Gastroesophageal sphincter (tissue), 4 donors: ENCODE data around the gene SLC23A2. TPM values are rescaled to one million over a fixed set of nuclear protein-coding genes. Genes with fewer than 3 reads are reported as not detected.
"Not testable (repeated sequence)": the region's sequence is repeated elsewhere in the genome, so short reads cannot be mapped to it uniquely, and the experiment has no call there.

Source experiments
- ATAC-seq: fragments of 150-250 bp; one replicate; pipeline ENCODE4 v1.9.1; 2016; ENCODE audit warnings: mild to moderate bottlenecking, moderate library complexity
- H3K27ac ChIP-seq, 4 donors: fragments of 200-600 bp; sonication (generic) in 3 of 4; 1 replicate in 3 of 4; 2 replicates in 1 of 4; pipeline ENCODE4 v1.5.1; 2016 to 2019
- H3K27me3 ChIP-seq: fragments of 200-600 bp; sonication (generic); one replicate; pipeline ENCODE4 v1.5.1; 2019
- H3K36me3 ChIP-seq, 2 donors: fragments of 200-600 bp; sonication (generic); one replicate each; pipeline ENCODE4 v1.5.1; 2019; ENCODE audit warnings: control low read depth in 1 of 2
- H3K4me1 ChIP-seq, 3 donors: fragments of 200-600 bp; sonication (generic); 1 replicate in 2 of 3; 2 replicates in 1 of 3; pipeline ENCODE4 v1.5.1; 2016 to 2019; ENCODE audit warnings: control low read depth in 2 of 3
- H3K4me3 ChIP-seq, 2 donors: fragments of 200-600 bp; sonication (generic); one replicate each; pipeline ENCODE4 v1.5.1; 2019; ENCODE audit warnings: mild to moderate bottlenecking in 1 of 2, moderate library complexity in 1 of 2
- H3K9me3 ChIP-seq, 3 donors: fragments of 200-600 bp; sonication (generic); one replicate each; pipeline ENCODE4 v1.5.1; 2017 to 2019; ENCODE audit warnings: control low read depth in 2 of 3
- CTCF ChIP-seq, 4 experiments: fragments of 200-600 bp in 2 of 4; fragments of 450-650 bp in 2 of 4; sonication (generic) in 1 of 4; IDR thresholded peaks; one replicate each; pipeline ENCODE4 v1.5.1; 2017 to 2019; ENCODE audit warnings: antibody characterized with exemption in 4 of 4, mild to moderate bottlenecking in 2 of 4, moderate library complexity in 2 of 4
- EP300 ChIP-seq: sonication (generic); formaldehyde crosslinking; IDR thresholded peaks from one replicate; pipeline ENCODE4 v1.6.1; 2017; ENCODE audit warnings: antibody characterized with exemption, mild to moderate bottlenecking
- POLR2A ChIP-seq, 2 donors: fragments of 450-650 bp; IDR thresholded peaks; one replicate each; pipeline ENCODE4 v1.6.1; 2017; ENCODE audit warnings: antibody characterized with exemption in 2 of 2, mild to moderate bottlenecking in 2 of 2, moderate library complexity in 1 of 2
- POLR2AphosphoS5 ChIP-seq: sonication (generic); formaldehyde crosslinking; IDR thresholded peaks from one replicate; pipeline ENCODE4 v1.6.1; 2017; ENCODE audit warnings: antibody characterized with exemption
- WGBS, 2 donors: methylation state at CpG; one replicate each; pipeline ENCODE4 v1.1.5; 2018; ENCODE audit warnings: low coverage in 1 of 2; 5-methylcytosine and 5-hydroxymethylcytosine counted together
- total RNA-seq, 4 donors: library from RNA; depleted of rRNA; stranded (reverse); fragments of >200 nt; gene quantifications; one replicate each; pipeline ENCODE4 v1.1.0, GENCODE V29; 2016

Gene SLC23A2
- total RNA-seq, 4 donors from 2014 or later, result 11.5 to 19.1 (median 15.1) TPM

- TF ChIP-seq EP300 (no peak), POLR2A (IDR thresholded peaks at IDR 0.05) (no peak)
- no peaks in the 10 kb centered on the region for H3K27me3 ChIP-seq
- H3K4me1 ChIP-seq, result no peaks in the 10 kb centered on the region
- H3K27ac ChIP-seq, result no peak overlapping the region
- H3K36me3 ChIP-seq, result no peaks in the 10 kb centered on the region
- H3K4me3 ChIP-seq, result no peak overlapping the region
- WGBS, 2 donors, result 41% methylated on average over 3 of the region's 3 CpGs; no CpG with 5 or more reads in 1 of the 2 donors
- no peaks in the 10 kb centered on the region for H3K9me3 ChIP-seq
- no peak for ATAC-seq
These were observed 40.1 kb upstream of the SLC23A2 start for GRCh38 chr20:5041433-5041832.

DNA sequence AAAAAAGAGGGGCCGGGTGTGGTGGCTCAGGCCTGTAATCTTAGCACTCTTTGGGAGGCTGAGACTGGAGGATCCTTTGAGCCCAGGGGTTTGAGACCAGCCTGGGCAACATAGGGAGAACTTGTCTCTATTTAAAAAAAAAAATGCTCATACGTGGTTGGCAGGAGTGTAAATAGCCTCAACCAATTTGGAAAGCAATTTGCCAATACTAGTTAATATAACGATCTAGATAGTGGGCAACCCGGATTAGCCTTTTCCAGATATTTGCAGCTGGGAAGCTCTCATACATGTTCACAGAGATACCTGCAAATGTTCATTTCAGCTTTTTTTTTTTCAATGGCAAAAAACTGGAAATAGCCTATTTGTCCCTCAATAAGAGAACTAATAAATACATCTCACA, 39.0 kb upstream of the SLC23A2 start:
- H3K27me3 ChIP-seq, result no peaks in the 10 kb centered on the region
- no peak overlapping the region for H3K4me3 ChIP-seq
- H3K27ac ChIP-seq, result no peak overlapping the region
- no peak for TF ChIP-seq POLR2A (IDR thresholded peaks at IDR 0.05)
- no peak for TF ChIP-seq CTCF (IDR thresholded peaks at IDR 0.05)
- TF ChIP-seq EP300, result no peak
- no peak for TF ChIP-seq POLR2AphosphoS5
- ATAC-seq, result no peak
- no peaks in the 10 kb centered on the region for H3K9me3 ChIP-seq
- 66 to 82% methylated on average over 3 to 4 of the region's 4 CpGs for WGBS, 2 donors
- no peaks in the 10 kb centered on the region for H3K4me1 ChIP-seq
- H3K36me3 ChIP-seq, result no peaks in the 10 kb centered on the region

DNA sequence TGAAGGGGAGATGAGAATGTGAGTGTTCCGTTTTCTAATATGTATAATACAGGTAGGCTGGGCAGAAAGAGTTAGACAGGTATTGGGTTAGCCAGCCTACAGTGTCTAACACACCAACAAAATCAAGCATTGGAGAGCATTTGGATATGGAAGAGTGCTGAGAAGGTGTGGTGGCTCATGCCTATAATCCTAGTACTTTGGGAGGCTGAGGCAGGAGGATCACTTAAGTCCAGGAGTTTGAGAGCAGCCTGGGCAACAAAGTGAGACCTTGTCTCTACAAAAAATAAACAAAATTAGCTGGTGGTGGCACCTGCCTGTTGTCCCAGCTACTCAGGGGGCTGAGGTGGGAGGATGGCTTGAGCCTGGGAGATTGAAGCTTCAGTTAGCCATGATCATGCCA, 38.6 kb upstream of the SLC23A2 start:
- no peak for ATAC-seq
- WGBS, 2 donors, result 77 to 91% methylated on average over 1 of the region's 1 CpG
- Histone ChIP-seq H3K36me3 (no peaks in the 10 kb centered on the region), H3K9me3 (no peaks in the 10 kb centered on the region), H3K4me3 (no peak overlapping the region), H3K27ac (no peak overlapping the region), H3K4me1 (no peaks in the 10 kb centered on the region), H3K27me3 (peaks cover 4% of the 10 kb centered on the region)
- no peak for TF ChIP-seq CTCF (IDR thresholded peaks at IDR 0.05)
- no peak for TF ChIP-seq POLR2AphosphoS5
- no peak for TF ChIP-seq EP300
- TF ChIP-seq POLR2A (IDR thresholded peaks at IDR 0.05), result no peak

GRCh38 chr20:5039255-5039657, 37.9 kb upstream of the SLC23A2 start:
- TF ChIP-seq POLR2A (IDR thresholded peaks at IDR 0.05) (no peak), EP300 (no peak), POLR2AphosphoS5 (no peak), CTCF (IDR thresholded peaks at IDR 0.05) (no peak)
- WGBS, 2 donors, result 72 to 78% methylated on average over 5 to 8 of the region's 8 CpGs

DNA sequence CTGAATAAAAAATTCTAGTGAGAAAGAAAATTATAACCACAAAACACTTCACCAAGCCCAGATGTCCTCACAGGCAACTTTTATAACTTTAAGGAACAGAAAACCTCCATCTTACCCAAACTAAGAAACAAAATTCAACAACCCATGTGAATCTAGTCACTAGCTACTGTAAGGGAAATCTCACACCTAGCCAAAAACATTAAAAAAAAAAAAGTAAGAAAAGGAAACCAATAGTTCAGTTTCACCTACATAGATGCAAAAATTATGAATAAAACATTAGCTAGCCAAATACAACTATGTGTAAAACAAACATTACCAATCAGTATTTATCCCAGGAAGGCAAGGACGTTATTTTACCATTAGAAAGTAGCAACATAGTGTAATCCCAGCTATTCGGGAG, 35.5 kb upstream of the SLC23A2 start:
- TF ChIP-seq POLR2AphosphoS5, result no peak
- TF ChIP-seq POLR2A (IDR thresholded peaks at IDR 0.05), result no peak
- TF ChIP-seq EP300, result no peak
- TF ChIP-seq CTCF (IDR thresholded peaks at IDR 0.05), result no peak

More at GRCh38 chr20:5039255-5039657, 37.9 kb upstream of the SLC23A2 start:
- no peak overlapping the region for H3K27ac ChIP-seq
- no peaks in the 10 kb centered on the region for H3K36me3 ChIP-seq
- no peak for ATAC-seq
- H3K4me3 ChIP-seq, result no peak overlapping the region
- peaks cover 8% of the 10 kb centered on the region for H3K27me3 ChIP-seq
- H3K9me3 ChIP-seq, result no peaks in the 10 kb centered on the region
- H3K4me1 ChIP-seq, result no peaks in the 10 kb centered on the region

DNA sequence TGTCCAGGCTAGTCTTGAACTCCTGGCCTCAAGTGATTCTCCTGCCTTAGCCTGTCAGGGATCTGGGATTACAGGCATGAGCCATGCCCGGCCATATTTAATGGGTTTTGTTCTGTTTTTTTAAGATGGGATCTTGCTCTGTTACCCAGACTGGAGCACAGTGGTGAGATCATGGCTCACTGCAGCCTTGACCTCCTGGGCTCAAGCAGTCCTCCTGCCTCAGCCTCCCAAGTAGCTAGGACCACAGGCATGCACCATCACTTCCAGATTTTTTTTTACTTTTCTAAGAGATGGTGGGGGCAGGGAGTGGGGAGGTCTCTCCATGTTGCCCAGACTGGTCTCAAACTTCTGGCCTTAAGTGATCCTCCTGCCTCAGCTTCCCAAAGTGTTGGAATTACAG, 34.2 kb upstream of the SLC23A2 start:
- H3K36me3 ChIP-seq, H3K4me1 ChIP-seq, H3K9me3 ChIP-seq, ATAC-seq, H3K27ac ChIP-seq, H3K27me3 ChIP-seq, H3K4me3 ChIP-seq: not testable (repeated sequence)
- WGBS, 2 donors, result 100% methylated on average over 1 of the region's 1 CpG

More for the DNA sequence above, 35.5 kb upstream of the SLC23A2 start:
- peaks cover 8% of the 10 kb centered on the region for H3K27me3 ChIP-seq
- H3K9me3 ChIP-seq, result no peaks in the 10 kb centered on the region
- ATAC-seq, result no peak
- H3K4me3 ChIP-seq, result no peak overlapping the region
- WGBS, 2 donors, result 55 to 69% methylated on average over 2 of the region's 2 CpGs
- H3K36me3 ChIP-seq, result no peaks in the 10 kb centered on the region
- no peaks in the 10 kb centered on the region for H3K4me1 ChIP-seq
- no peak overlapping the region for H3K27ac ChIP-seq
